Uterus (tissue), 4 donors: ENCODE data around the gene LALBA. TPM values are rescaled to one million over a fixed set of nuclear protein-coding genes. Genes with fewer than 3 reads are reported as not detected.

Experiments
- DNase-seq, 2 donors: peaks; one replicate each; pipeline ENCODE4 v3.0.0-alpha.2; 2019 to 2020
- H3K27ac ChIP-seq, 2 donors: fragments of 200-600 bp; sonication (generic); 1 replicate in 1 of 2; 2 replicates in 1 of 2; pipeline ENCODE4 v1.5.1; 2016 to 2018
- H3K27me3 ChIP-seq, 2 donors: fragments of 200-600 bp; sonication (generic); one replicate each; pipeline ENCODE4 v1.5.1; 2018 to 2019; ENCODE audit warnings: control low read depth in 1 of 2
- H3K36me3 ChIP-seq, 2 donors: fragments of 200-600 bp; sonication (generic); one replicate each; pipeline ENCODE4 v1.5.1; 2019; ENCODE audit warnings: control low read depth in 1 of 2
- H3K4me1 ChIP-seq, 2 donors: fragments of 200-600 bp; sonication (generic); one replicate each; pipeline ENCODE4 v1.5.1; 2018 to 2019; ENCODE audit warnings: control low read depth in 1 of 2
- H3K4me3 ChIP-seq, 2 donors: fragments of 200-600 bp; sonication (generic); 1 replicate in 1 of 2; 2 replicates in 1 of 2; pipeline ENCODE4 v1.5.1; 2018 to 2019; ENCODE audit warnings: mild to moderate bottlenecking in 1 of 2
- H3K9me3 ChIP-seq, 2 donors: fragments of 200-600 bp; sonication (generic); one replicate each; pipeline ENCODE4 v1.5.1; 2019; ENCODE audit warnings: control low read depth in 1 of 2
- POLR2A ChIP-seq, 2 donors: fragments of 450-650 bp; IDR thresholded peaks; one replicate each; pipeline ENCODE4 v1.6.1; 2016; ENCODE audit warnings: antibody characterized with exemption in 2 of 2, mild to moderate bottlenecking in 1 of 2, moderate library complexity in 1 of 2
- intact Hi-C: fragments of 100-400 bp; cut with DNase I; formaldehyde crosslinking; loops from one replicate; pipeline ENCODE4 v1.15.1; 2023; ENCODE audit warnings: low total_unique reads
- total RNA-seq, 4 donors: library from RNA; depleted of rRNA in 3 of 4; stranded (reverse); fragments of >200 nt in 3 of 4; gene quantifications; one replicate each; pipeline versions ENCODE4 v1.1.0 to v1.2.4, GENCODE V29; 2014 to 2023
- TF ChIP-seq, protein P1 (sequence below), 4 experiments: fragments of 200-600 bp in 2 of 4; fragments of 450-650 bp in 2 of 4; sonication (generic) in 2 of 4; IDR thresholded peaks; one replicate each; pipeline ENCODE4 v1.5.1; 2016 to 2019; ENCODE audit warnings: antibody characterized with exemption in 4 of 4, mild to moderate bottlenecking in 2 of 4, moderate library complexity in 1 of 4
- donor health status: DM: yes; HTN: yes; CAD: no.

The LALBA gene
- total RNA-seq, 4 donors from 2014 or later = not detected

DNA sequence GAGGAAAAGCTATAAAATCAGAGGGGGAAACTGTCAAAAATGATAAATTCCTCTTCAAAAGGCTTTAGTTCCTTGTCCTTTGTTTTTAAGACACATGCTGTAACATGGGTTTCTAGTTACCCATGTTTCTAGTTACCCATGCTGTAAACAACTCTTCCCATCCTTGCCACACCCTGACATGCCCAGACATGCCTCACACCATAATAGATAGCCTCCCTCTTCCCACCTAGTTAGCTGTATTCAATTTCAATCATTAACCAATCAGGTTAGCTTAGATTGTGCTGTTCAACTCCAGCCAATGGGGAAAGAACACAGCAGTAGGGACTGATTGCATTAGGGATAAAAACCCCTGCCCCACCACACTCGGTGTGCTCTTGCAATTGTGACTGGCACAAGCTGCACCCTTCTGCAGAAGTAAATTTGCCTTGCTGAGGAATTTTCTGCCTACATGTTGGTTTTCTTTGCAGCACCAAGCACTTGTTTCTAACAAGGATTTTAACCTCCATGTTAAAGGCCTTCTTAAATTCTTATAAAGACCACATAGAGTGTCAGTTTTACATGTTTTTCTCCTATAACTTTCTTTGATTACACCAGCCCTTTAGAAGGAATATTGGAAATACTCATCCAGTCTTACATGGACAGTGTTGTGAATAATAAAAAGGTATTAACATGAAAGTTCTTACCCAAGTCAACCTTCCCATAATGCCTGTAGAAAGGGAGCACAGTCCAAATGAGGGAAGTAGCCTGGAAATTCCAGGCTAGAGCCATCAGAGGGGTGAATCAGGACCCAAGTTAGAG lies 32.5 kb upstream of the LALBA start:
- H3K9me3 ChIP-seq = no peaks in the 10 kb centered on the region
- H3K36me3 ChIP-seq = no peaks in the 10 kb centered on the region
- no peaks in the 10 kb centered on the region for H3K27me3 ChIP-seq
- intact Hi-C loops = no loop called here
- no peak for DNase-seq
- no peak for TF ChIP-seq POLR2A (IDR thresholded peaks at IDR 0.05)
- TF ChIP-seq, protein P1, sequence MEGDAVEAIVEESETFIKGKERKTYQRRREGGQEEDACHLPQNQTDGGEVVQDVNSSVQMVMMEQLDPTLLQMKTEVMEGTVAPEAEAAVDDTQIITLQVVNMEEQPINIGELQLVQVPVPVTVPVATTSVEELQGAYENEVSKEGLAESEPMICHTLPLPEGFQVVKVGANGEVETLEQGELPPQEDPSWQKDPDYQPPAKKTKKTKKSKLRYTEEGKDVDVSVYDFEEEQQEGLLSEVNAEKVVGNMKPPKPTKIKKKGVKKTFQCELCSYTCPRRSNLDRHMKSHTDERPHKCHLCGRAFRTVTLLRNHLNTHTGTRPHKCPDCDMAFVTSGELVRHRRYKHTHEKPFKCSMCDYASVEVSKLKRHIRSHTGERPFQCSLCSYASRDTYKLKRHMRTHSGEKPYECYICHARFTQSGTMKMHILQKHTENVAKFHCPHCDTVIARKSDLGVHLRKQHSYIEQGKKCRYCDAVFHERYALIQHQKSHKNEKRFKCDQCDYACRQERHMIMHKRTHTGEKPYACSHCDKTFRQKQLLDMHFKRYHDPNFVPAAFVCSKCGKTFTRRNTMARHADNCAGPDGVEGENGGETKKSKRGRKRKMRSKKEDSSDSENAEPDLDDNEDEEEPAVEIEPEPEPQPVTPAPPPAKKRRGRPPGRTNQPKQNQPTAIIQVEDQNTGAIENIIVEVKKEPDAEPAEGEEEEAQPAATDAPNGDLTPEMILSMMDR (IDR thresholded peaks at IDR 0.05) = no peak
- H3K27ac ChIP-seq = no peak overlapping the region
- H3K4me1 ChIP-seq = no peaks in the 10 kb centered on the region
- no peak overlapping the region for H3K4me3 ChIP-seq

DNA sequence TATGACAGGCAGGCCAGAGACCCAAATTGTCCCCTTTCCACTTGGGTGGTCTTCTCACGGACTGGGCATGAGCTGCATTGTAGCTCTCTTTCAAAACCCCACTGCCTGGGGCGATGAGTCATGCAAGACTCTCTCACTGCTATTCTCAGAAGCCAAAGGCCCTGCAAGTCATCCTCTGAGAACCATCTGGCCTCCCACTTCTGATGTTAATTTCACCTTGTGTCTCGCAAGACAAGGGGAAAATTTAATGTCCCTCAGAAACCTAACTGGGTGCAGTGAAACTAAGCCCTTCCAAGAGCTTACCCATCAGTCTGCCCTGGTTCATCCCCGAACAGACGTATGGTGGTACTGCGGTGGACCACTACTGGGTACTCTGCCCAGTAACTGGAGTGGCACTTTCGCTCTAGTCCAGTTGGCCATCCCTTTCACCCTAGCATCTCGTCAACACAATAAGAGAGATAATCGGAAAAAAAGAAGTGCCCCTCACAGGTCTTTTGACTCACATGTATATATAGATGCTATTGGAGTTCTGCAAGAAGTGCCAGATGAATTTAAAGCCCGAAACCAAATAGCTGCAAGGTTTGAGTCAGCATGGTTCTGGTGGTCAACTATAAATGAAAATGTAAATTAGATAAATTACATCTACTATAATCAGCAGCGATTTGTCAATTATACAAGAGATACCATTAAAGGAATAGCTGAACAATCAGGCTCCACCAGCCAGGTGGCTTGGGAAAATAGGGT lies 31.3 kb upstream of the LALBA start:
- TF ChIP-seq POLR2A (IDR thresholded peaks at IDR 0.05) = no peak
- TF ChIP-seq, protein P1 (IDR thresholded peaks at IDR 0.05) = no peak
- DNase-seq = no peak
- Histone ChIP-seq H3K4me3 (no peak overlapping the region), H3K9me3 (no peaks in the 10 kb centered on the region), H3K36me3 (no peaks in the 10 kb centered on the region), H3K27ac (no peak overlapping the region), H3K4me1 (no peaks in the 10 kb centered on the region), H3K27me3 (no peaks in the 10 kb centered on the region)
- intact Hi-C loops = no loop called here

DNA sequence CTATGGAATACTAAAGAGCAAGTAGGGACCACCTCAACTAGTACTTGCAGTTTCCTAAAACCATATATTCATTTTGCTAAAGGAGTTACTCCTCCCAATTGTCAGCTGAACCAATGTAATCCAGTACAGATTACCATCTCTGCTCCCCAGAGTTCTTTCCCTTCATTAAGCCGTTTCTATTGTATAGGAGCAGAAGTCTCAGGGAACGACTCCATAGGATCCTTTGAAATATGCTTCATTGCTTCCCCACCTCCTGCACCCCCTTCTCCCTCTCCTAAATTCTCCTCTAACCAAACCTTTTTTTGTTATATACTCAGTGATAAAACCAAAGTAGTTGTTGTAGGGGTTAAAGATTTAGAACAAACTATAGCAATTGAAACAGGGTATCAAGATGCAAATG lies 30.7 kb upstream of the LALBA start:
- H3K9me3 ChIP-seq = no peaks in the 10 kb centered on the region
- TF ChIP-seq, protein P1 (IDR thresholded peaks at IDR 0.05) = no peak
- no peak for TF ChIP-seq POLR2A (IDR thresholded peaks at IDR 0.05)
- no peaks in the 10 kb centered on the region for H3K4me1 ChIP-seq
- no peak overlapping the region for H3K27ac ChIP-seq
- no peak overlapping the region for H3K4me3 ChIP-seq
- H3K36me3 ChIP-seq = no peaks in the 10 kb centered on the region
- intact Hi-C loops = no loop called here
- no peaks in the 10 kb centered on the region for H3K27me3 ChIP-seq
- DNase-seq = no peak

DNA sequence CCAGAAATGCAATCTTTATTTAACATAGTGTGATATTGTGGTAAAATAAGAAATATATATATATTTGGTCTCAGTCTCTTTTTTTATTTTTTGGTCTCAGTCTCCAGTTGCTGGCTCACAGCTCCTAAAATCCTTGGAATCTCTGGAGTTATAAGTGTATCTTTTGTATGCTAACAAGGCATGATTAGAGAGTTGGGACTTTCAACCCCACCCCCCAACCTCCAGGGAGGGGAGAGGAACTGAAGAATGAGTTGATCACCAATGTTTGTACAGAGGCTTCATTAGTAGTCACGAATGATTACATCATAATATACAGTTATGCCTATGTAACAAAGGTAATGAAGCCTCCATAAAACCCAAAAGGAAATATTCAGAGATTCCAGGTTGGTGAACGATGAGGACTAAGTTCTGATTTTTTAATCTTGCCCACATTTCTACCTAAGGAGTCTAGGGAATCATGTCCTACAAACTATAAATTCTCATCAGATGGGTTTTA lies 22.8 kb upstream of the LALBA start:
- Histone ChIP-seq H3K27ac (no peak overlapping the region), H3K4me3 (no peak overlapping the region), H3K4me1 (no peaks in the 10 kb centered on the region), H3K9me3 (no peaks in the 10 kb centered on the region), H3K36me3 (no peaks in the 10 kb centered on the region), H3K27me3 (no peaks in the 10 kb centered on the region)
- DNase-seq = no peak
- intact Hi-C loops = no loop called here
- TF ChIP-seq POLR2A (IDR thresholded peaks at IDR 0.05) = no peak
- TF ChIP-seq, protein P1 (IDR thresholded peaks at IDR 0.05) = no peak

DNA sequence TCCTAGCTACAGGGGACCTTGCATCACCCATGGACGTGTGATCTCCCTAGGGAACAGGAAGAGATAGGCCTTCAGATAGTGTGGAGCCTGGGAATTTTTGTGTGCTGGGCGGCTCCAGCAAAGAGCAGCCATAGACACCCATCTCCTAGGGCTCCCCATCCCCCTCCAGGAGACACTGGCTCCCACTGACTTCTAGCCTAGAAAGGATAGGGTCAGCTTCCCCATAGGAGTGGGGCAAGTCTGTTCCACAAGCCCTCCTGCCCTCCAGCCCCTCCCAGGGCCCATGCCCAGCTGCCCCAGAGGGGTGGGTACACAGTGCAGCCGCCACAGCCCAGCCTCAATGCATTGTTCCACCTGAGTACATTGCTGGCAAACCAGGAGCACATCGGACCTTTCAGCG lies 16.5 kb upstream of the LALBA start:
- no peak for DNase-seq
- no peaks in the 10 kb centered on the region for H3K27me3 ChIP-seq
- no peaks in the 10 kb centered on the region for H3K36me3 ChIP-seq
- no peaks in the 10 kb centered on the region for H3K9me3 ChIP-seq
- H3K4me3 ChIP-seq = no peak overlapping the region
- intact Hi-C loops = no loop called here
- H3K4me1 ChIP-seq = no peaks in the 10 kb centered on the region
- no peak for TF ChIP-seq POLR2A (IDR thresholded peaks at IDR 0.05)
- TF ChIP-seq, protein P1 (IDR thresholded peaks at IDR 0.05) = no peak
- no peak overlapping the region for H3K27ac ChIP-seq
